NOMO-1 treated with dmso at 0.1 percent for 144 hours (cell line): Measurements from ENCODE around the gene GPR85.
"Not testable (repeated sequence)": the region's sequence is repeated elsewhere in the genome, so short reads cannot be mapped to it uniquely, and the experiment has no call there.

ENCODE experiments used
- DNase-seq: peaks from one replicate; lab custom pipeline; 2025; ENCODE audit not compliant: unreplicated experiment; lab: John Stamatoyannopoulos, UW

Gene GPR85, protein sequence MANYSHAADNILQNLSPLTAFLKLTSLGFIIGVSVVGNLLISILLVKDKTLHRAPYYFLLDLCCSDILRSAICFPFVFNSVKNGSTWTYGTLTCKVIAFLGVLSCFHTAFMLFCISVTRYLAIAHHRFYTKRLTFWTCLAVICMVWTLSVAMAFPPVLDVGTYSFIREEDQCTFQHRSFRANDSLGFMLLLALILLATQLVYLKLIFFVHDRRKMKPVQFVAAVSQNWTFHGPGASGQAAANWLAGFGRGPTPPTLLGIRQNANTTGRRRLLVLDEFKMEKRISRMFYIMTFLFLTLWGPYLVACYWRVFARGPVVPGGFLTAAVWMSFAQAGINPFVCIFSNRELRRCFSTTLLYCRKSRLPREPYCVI

DNA sequence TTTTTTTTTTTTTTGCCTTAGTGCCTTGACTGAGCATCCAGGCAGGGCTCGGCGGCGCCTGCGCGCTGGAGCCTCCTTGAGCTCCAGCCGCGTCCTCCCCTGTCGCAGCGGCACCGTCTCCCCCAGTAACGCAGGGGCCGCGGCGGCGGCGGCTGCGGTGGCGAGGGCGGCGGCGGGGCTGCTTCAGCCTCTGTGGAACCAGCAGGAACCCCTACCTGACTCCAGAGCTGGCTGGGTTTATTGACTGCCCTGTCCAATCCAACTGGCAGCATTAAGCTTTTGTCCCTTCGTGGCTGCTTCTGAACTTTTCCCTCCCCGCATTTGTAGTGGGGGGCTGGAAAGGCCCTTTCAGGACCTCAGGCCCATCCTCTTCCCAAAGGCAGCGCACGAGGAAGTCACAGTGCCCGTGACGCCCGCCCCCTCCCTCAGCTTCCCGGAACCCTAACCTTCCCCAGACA is at the start of gene GPR85:
TSS of gene GPR85 (minus strand) at position 397 of the 458 bp plus-strand sequence. CDS start 2,106 bp downstream, outside the sequence.
- no peak for DNase-seq

DNA sequence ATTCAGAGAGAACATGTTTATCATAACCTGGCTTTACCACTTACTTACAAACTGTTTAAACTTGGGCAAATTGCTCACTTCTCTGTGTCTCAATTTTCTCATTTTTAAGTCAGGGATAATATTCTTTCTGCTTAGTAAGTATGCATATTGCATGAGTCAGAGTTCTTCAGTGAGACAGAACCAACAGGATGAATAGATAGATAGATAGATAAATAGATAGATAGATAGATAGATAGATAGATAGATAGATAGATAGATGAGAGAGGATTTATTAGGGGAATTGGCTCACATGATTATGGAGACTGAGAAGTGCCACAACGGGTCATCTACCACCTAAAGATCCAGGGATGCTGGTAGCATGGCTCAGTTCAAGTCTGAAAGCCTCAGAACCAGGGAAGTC is 47.4 kb upstream of the GPR85 start:
- no peak for DNase-seq

DNA sequence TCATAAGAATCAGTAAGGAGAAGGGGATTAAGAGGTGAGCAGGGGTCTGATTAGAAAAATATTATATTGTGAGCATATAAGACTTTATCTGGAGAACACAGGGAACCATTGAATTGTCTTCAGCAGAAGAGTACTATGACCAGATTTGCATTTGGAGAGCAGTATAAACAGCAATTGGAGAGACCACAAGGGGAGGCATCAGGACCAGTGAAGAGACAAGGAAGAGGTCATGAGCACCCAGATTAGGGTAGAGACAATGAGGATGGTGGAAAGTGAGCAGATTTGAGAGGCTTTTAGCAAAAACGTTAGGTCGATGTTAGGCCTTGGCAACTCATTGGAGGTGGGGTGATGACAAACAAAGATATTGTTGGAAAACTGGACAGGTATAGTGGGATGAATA is 44.7 kb upstream of the GPR85 start:
- DNase-seq = no peak

DNA sequence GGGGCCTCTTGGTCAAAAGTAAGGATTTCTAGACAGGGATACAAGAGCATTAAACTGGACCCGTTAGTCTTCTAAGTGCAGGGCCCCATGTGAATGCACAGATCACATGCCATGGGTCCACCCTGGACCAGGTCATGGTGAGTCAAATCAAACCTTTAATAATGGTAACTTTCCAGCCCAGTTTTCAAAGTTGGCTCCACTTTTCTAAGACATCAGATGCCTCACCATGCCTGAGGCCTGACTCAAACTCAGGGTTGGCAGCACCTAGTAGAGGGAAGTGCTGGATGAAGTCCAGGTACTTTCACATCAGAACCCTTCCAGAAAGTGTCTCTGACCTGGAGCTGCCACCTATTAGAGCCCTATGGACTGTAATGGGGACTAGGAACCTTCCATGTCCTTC is 41.4 kb upstream of the GPR85 start:
- DNase-seq = no peak

DNA sequence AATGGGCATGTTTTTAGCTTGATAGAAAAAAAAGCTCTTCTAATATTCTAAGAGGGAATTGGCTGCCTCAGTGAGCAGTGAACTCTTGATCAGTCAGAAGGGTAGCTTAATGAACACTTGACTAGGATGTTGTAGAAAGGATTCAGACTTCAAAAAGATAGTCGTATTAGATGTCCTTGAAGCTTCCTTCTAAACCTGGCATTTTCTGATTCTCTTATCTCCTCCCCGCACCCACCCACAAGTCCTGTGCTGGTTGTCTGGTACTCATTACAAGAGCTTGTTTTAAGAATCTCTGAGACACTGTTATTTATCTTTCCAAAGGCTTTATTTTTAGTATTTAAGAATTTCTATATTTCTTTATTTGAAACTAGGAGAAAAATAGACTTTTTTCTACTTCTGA is 39.1 kb upstream of the GPR85 start:
- DNase-seq = no peak

DNA sequence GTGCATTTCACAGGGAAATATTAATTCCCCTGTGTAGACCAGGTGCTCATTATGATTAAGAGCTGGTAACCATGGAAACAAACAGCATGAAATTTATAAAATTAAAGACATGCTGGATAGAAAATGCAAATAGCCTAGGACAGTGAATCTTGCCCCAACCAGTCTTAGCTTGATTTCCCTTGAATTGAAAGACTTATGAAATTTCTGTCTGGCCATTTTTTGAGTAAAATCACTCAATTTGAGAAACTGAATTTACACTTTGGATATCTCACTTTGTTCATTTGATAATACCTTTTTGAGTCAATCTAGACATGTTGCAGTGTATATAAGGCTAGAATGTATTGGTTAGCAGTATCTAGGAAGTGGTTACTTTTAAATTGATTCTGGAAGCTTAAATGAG is 36.1 kb upstream of the GPR85 start:
- no peak for DNase-seq

DNA sequence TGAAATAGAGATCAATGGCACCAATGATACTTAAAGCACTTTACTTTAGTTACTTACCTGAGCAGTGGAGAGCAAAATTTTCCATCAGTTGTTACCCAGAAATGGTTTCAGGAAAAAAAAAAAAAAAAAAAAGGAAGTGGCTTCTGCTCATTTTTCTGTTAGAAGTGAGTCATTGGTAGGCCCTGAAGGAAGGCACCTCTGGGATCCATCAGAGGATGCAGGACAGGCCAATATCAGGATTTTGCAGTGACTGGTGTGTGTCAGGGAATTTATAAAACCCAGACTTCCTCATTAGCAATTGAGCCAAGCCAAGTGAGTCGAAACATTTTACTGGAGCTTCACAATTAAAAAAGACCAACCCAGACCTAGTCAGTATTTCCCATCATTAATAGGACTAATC is 34.0 kb upstream of the GPR85 start:
- DNase-seq = peak; percentile 1

DNA sequence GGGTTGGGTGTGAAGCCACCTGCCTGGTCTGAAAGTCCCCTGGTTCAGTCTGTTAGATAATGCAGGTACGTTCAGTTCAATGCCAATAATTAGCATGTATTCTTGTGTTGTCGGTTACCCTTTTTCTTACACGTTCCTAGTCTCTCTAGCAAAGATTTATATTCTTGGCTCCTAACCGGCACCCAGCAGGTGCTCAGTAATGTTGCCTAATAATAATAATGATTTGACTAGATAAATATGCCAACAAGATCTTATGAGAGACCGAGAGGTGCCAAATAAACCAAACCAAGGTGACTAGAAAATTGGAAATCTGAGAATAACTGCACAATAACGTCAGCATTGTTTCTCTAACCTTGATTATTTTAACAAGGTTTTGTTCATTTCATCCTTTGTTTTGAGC is 32.8 kb upstream of the GPR85 start:
- DNase-seq = no peak

DNA sequence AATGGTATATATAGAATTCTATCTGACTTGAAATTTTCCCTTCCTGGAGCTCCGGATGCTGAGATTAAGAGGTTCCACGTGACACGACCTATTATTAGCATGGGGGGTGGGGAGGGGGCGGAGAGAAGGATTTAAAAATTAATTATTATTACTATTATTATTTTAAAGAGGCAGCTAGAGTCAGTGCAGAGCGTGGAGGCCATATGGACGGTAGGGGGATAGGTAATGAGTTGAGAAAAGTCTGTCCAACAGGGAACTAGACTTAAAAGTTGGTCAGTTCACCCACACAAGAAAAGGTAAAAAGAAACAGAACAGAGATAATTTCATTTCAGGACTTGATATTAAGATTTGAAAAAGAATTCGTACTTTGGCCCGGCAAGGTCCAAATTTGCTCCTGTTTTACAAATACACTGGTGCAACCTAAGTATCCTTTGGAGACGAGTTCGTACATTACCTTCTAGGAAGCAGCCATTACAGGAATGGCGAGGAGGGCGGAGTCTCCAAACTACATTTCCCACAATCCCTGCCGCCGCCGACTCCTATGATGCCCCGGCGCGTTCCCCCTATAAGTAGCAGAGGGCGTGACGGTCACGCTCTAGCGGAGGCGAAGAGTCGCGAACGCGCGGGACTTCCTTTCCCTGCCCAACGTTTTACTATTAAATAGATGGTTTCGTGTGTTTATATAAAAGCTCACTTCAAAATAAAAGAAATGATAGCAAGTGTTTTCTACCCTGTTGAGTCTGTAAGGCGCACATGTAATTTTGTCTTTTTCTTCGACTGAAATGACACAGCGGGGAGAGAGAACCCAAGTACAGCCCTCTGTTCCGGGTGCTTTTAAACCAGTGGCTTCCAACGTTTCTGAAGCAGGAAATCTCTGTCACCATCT is 31.7 kb upstream of the GPR85 start, which contains the start of gene SMIM30:
TSS of gene SMIM30 (minus strand) at position 481 of the 886 bp plus-strand sequence. CDS start 976 bp downstream, outside the sequence.
- DNase-seq = peak; percentile 50

DNA sequence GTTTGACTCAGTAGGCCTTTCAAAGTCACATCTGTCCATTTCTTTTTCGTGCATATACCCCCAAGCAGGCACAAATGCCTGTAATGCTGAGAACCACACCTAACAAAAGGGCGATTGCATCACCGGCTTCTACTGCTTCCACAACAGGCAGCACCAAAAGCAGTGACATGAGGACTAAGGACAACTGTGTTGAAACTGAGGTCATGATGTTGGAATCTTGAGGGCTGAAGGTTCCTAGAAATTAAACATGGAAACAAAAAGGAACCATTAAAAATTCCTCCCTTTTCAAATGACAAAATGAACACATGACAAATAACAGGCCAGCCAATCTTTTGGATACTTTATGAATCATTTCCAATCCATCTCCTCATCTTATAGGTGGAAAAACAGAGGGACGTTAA is 30.7 kb upstream of the GPR85 start:
- DNase-seq = not testable (repeated sequence)

DNA sequence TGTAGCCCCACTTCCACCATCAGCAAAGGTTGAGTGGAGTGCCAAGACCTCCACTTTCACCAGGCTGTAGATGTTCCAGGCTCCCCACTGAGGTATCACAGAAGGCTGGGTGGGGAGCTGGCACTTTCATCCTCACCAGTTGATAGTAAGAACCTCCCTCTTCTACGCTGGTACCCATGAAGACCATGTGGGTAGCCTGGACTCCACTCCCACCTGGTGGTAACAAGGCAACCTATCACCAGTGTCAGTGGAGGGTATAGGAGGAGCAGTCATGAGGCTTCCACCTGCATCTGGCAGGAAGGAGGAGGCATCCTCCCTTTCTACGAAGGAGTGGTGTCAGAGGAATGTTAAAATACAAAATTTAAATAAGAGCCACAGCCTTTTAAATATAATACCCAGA is 27.3 kb upstream of the GPR85 start:
- no peak for DNase-seq

DNA sequence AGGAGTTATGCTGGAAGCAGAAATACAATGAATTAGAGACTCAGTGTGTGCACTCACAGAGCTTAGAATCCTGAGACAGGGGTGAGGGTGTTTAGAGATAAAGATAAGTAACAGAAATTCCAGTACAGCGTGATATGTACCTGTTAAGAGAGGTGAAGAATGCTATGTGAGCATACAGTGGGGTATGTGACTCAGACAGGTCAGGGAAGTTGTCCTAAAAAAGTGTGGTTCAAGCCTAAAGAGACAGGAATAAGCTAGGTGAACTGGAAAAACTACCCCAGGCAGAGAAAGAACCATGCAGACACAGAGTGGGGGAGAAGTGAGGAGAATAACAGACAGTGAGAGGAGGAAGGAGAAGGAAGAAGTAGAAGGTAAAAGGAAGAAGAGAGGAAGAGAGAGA is 23.1 kb upstream of the GPR85 start:
- DNase-seq = no peak

DNA sequence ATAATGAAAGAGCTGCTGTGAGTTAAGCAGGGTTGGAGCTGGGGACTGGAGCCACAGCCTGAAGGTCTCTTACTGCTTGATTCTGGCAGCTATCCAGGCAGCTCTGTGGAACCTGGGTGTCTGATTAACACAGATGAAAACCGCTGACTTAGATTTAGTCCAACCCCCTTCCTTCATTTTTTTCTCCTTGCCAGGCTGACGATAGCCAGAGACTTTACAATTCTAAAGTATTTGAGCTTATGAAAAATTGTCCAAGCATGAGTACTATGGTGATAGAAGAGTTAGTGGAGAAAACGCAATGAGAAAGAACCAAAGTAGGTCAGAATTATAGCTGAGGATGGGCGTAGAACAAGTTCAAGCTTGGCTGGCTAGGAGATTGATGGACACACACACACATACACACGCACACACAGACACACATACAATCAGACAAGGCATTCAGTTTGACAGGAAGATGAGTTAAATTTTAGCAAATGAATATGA is 13.5 kb upstream of the GPR85 start:
- no peak for DNase-seq

DNA sequence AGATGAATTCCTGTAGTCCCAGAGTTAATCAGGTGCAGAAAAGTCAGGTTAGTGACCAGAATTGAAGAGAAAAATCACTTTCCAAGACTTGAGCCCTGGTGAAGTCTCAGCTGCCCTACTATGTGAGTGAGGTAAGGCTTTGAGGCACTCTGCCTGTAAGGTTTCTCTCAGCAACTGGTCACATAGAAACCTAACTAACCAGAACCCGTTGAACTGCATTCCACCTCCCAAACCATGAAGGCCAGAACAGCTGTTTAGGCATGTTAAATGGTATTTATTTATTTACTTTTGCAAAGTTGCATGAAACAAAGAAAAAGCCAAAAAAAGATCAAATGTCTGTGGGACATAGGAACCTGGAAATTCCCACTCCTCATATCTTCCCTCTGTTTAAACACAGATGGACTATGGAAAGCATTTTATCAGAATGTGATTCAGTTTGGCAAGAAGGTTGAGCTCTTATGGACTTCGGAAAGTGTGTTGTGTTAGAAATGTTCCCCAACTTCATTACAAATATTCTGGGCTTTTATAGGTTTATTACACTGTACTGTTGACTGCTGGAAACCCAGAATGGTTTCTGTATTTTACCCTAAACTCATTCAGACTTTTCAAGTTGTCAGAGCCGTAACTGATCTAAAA is 12.8 kb upstream of the GPR85 start:
- no peak for DNase-seq

DNA sequence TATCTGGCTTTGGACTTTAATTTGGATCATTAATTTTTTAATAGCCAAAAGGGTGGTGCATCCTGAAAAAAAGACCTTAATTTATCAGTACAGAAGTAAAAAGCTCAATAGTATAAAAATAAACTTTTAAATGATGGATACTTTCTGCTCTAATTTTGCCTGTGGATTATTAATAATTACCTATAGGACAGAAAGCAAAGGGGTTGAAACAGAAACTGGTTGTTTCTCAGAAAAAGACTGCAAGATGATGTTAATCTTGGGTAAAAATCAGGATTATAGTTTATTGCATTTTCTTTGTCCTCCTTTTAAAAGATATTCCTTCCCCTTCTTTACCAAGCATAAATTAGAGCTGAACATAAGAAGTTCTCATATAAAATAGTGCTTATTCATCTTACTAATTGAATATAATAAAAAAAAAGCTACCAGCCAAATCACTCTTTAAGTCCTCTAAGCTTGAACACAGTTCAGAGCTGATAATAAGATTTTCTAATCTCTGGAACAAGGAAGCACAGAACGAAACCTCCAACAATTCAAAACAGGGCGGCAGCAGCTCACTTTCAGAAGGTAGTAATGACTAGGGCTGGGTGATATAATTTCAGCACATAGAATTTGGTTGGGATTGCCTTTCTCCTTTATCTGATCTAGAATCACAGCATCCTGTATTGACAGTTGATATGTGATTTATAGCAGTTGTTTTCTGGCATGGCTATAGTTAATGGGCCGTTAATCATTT is 8.1 kb upstream of the GPR85 start:
- no peak for DNase-seq

DNA sequence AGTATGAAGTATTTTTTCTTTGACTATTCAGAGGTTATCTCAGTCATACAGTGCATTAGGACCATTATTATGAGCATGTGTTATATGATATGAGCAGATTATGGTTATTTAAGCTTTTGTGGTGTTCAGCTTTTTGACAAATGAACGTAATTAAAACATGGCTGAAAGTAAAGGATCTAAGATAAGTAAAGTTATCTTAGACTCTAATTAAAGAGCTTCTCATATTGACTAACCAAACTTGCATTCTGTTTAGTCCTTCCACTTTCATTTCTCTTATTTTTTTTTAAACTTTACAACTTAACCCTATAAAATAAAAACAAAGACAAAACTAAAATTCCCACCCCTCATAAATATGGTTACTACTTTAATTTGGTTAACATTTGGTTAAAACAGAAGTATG is 6.9 kb upstream of the GPR85 start:
- DNase-seq = no peak

DNA sequence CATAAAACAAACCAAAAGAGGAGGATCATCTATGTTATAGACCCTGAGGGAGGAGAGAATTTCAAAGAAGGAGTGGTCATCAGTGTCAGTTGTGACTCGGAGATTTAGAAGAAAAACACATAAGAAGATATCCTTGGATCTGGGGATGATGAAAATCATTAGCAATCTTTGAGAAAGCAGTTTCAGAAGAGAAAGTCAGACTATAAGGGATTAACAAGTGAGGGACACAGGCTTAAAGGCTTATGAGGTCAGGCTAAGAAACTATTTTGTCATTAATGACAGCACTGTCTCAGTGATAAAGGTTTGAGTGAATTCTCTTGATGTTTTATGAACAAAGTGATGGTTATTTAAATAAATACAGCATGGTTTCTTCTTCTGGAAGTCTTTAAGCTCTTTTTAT is 6.1 kb upstream of the GPR85 start:
- no peak for DNase-seq

DNA sequence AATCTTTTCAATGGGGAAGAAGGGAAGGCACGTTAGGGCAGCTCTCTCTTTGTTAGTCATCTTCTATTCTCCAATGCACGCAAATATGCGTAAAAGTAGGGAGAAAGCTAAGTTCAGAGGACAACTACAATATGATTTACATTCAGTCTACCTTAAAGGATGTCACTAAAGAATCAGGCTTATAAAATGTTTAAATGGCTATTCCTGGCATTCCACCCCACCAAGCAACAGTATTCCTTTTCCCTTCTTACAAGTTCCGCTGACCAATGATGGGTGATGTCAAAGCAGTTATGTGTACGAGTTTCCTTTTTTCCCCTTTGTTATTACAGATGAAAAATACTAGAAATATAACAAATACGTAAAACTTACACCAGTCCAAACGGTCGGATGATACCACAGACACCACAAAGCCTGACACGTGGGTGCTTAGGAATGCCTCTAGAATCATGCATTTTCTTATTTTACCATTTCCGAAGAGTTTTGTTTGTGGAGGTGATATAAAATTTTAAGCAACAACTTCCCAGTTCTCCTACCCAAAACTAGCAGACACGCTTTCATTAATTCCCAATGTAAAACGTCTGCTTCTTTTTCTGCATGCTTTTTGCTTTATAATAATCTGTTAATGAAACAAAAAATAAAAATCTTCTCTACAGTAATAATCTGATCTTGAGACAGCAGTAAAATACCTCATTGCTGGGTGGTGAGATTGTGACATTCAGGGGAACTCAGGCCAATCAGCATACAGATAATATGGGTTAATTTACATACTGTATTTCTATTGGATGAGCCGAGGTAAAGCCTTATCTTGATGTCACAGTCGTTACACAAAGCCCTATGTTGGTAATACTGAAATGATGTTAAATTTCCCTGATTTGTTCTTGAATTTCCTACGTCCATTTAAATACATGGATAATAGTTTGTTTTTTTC is 708 bp upstream of the GPR85 start:
- peak; percentile 45 for DNase-seq

DNA sequence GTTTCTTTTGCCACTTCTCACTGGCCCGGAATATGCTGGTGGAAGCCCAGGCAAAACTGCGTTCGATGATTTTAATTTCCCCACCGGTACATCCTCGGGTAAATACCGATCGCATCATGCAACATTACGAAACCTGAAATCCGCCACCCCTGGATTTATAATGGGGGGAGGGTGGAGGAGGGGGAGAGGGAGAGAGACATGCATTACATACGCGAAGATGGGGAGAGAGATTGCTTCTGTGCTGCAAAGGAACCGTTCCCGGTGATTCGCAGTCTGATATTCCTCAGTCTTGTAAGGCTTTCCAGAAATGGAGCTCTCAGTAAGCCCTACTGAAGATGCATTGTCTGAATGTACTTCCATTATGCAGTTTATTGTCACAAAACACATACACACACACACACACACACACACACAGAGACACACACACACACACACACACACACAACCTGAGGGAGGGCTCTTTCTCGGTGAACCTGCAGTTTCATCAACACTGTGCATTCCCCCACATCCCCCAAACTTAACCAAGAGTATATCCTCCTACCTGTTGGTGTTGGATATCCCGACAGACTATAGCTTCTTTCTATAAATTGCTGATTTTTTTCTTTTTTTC is 741 bp downstream of the GPR85 start:
- DNase-seq = no peak
